ENCODE results near the gene PLIN1.

PLIN1 gene

GRCh38 chr15:89627256-89627970 lies 51.8 kb downstream of the PLIN1 start:
- no peak for DNase-seq (ENCODE audit: low read depth, low spot score)

- no peak for DNase-seq (ENCODE audit: low read depth, low spot score)
Measured at GRCh38 chr15:89625716-89626115, 53.5 kb downstream of the PLIN1 start.

GRCh38 chr15:89623165-89623564 lies 56.0 kb downstream of the PLIN1 start:
- DNase-seq (ENCODE audit: low read depth, low spot score) = no peak

DNA sequence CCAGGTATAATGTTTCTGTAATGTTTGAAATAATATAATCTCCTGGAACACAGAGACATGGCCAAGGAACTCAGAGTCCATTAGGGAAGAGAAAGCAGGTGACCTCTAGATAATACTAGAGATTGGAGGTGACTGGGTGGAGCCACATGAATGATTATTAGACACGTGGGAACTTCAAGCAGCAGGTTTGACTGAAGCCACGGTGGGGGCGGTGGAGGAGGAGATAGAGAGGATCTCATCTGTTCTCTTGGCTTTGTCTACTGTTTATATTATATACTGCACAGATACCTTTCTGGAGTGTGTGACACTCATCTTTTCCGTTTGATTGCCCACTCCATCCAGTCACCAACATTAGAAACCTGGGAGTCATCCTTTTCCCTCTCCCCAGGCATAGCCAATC lies 57.6 kb downstream of the PLIN1 start:
- no peak for DNase-seq (ENCODE audit: low read depth, low spot score)

- DNase-seq (ENCODE audit: low read depth, low spot score) = no peak
Measured at GRCh38 chr15:89616228-89616627, 62.9 kb downstream of the PLIN1 start.

DNA sequence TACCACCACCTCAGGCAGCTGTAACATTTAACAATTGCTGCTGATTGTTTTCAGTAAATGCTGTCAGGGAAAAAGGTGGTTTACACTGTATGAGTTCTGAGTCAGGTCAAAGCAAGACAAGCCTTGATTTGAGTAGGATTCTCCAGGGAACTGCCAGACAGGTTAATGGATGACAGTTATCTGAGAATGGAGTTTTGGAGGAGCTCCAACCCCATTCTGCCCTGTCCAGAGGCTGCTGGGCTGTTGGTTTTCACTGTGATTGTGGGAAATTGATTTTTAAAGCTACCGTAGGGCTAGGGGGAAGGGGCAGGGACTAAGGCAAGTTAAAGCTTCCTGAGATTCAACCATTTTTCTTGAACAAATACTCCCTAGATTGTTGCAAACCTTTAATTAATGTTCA lies 64.0 kb downstream of the PLIN1 start:
- no peak for DNase-seq (ENCODE audit: low read depth, low spot score)
